NB4 (cell line): ENCODE results near the gene CIDEC.

Experiments used
- DNase-seq: peaks from one replicate; pipeline ENCODE4 v3.0.0; 2010; ENCODE audit warnings: low read depth
- H3K4me3 ChIP-seq: one replicate; pipeline ENCODE4 v1.5.1; 2011; ENCODE audit warnings: mild to moderate bottlenecking, low read depth, low read length, moderate library complexity
- MYC ChIP-seq: IDR thresholded peaks from 2 replicates; pipeline ENCODE4 v1.6.1; 2011; ENCODE audit warnings: low read depth, low read length
- POLR2A ChIP-seq: IDR thresholded peaks from 2 replicates; pipeline ENCODE4 v1.6.1; 2011; ENCODE audit warnings: mild to moderate bottlenecking; ENCODE audit not compliant: insufficient read length; ENCODE audit errors: extremely low read depth
- TF ChIP-seq, protein P1 (sequence below): IDR thresholded peaks from 2 replicates; pipeline ENCODE4 v1.6.1; 2011; ENCODE audit warnings: low read depth, low read length
- TF ChIP-seq, protein P2 (sequence below): IDR thresholded peaks from one replicate; pipeline ENCODE4 v1.5.1; 2012; ENCODE audit warnings: low read depth, low read length

The CIDEC gene

DNA sequence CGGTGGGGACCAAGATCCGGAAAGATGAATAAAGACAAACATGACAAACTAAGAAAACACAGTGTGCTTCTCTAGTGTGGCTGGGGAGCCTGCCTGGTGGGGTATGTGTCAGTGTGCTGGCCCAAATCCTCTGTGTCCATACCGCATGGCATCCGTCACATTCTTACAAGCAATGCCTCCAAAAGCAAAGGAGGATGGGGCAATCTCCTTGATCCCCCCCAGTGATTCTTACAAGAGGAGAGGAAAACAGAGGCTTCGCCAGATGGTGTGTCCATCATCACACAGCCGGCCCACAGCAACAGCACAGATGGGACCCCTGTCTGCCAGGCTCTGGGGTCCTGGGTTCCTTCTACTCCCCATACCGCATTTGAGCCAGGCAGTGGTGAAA lies 36.3 kb upstream of the CIDEC start:
- H3K4me3 ChIP-seq = peak overlapping the region; percentile 65
- no peak for DNase-seq

DNA sequence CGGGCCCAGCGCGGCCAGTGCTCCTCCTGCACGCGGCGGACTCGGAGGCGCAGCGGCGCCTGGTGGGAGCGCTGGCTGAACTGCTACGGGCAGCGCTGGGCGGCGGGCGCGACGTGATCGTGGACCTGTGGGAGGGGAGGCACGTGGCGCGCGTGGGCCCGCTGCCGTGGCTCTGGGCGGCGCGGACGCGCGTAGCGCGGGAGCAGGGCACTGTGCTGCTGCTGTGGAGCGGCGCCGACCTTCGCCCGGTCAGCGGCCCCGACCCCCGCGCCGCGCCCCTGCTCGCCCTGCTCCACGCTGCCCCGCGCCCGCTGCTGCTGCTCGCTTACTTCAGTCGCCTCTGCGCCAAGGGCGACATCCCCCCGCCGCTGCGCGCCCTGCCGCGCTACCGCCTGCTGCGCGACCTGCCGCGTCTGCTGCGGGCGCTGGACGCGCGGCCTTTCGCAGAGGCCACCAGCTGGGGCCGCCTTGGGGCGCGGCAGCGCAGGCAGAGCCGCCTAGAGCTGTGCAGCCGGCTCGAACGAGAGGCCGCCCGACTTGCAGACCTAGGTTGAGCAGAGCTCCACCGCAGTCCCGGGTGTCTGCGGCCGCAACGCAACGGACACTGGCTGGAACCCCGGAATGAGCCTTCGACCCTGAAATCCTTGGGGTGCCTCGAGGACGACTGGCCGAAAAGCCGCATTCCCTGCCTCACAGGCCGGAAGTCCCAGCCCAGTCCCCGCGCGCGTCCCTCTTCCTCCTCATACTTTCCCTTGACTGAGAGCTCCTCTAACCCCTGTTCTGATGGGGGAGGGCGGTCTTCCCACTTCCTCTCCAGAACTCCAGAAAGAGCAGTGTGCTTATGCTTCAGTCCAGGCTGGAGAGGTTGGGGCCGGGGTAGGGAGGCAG lies 35.4 kb upstream of the CIDEC start:
- peak overlapping the region; percentile 65 for H3K4me3 ChIP-seq
- peak; percentile 78 for DNase-seq
- TF ChIP-seq POLR2A = peak; percentile 57
- peak; percentile 55 for TF ChIP-seq MYC
- TF ChIP-seq, protein P1, sequence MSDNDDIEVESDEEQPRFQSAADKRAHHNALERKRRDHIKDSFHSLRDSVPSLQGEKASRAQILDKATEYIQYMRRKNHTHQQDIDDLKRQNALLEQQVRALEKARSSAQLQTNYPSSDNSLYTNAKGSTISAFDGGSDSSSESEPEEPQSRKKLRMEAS = peak; percentile 73
- TF ChIP-seq, protein P2, sequence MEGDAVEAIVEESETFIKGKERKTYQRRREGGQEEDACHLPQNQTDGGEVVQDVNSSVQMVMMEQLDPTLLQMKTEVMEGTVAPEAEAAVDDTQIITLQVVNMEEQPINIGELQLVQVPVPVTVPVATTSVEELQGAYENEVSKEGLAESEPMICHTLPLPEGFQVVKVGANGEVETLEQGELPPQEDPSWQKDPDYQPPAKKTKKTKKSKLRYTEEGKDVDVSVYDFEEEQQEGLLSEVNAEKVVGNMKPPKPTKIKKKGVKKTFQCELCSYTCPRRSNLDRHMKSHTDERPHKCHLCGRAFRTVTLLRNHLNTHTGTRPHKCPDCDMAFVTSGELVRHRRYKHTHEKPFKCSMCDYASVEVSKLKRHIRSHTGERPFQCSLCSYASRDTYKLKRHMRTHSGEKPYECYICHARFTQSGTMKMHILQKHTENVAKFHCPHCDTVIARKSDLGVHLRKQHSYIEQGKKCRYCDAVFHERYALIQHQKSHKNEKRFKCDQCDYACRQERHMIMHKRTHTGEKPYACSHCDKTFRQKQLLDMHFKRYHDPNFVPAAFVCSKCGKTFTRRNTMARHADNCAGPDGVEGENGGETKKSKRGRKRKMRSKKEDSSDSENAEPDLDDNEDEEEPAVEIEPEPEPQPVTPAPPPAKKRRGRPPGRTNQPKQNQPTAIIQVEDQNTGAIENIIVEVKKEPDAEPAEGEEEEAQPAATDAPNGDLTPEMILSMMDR = no peak

More for the DNA sequence above, 36.3 kb upstream of the CIDEC start:
- TF ChIP-seq, protein P1 = no peak

DNA sequence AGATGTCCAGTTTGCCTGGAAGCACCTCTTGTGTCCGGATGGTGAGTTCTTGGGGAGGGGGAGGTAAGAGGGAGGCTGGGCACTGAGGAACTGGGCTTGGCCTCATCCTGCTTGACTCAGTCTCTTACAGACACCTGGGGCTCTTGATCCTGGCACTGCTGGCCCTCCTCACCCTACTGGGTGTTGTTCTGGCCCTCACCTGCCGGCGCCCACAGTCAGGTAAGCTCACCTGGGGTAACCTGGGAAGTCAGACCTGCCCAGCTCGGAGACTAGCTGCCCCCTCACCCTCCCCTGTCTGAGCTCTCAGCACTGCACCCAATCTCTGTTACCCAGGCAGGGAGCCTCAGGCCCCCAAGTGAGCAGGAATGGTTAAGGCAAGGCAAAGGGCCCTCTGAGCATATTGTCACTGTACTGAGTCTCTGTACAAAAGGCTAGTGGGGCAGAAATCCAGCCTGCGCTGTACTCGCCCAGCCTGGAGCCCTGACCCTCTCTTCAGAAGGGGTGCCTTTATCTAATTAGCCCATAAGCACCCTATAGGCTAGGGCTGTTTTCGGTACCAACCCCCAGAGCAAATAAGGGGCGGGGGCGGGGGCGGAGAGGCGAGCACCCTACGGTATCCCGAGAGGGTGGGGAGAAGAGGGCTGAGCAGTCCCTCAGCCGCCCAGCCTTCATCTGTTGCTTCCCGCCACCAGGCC lies 34.7 kb upstream of the CIDEC start:
- DNase-seq = peak; percentile 92
- H3K4me3 ChIP-seq = peak overlapping the region; percentile 53
- TF ChIP-seq, protein P1 = no peak
- no peak for TF ChIP-seq POLR2A
- no peak for TF ChIP-seq MYC
- TF ChIP-seq, protein P2 = no peak

DNA sequence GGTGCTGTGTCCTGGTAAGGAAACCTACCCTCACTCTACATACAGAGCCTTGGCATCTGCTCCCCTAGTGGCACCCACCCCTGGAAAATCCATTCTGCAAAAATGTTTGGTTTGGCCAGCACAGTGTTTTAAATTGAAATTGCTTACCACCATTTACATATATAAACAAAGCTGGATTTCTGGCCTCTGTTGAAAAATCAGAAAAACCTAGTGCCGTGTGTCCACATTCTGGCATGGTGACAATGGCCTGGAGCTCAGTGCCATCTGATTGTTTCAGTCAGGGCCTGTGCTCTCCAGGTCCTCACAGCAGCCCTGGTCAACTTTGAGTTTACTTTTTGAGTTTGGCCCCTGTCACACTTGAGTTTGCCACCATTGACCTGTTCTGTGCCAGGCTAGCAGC lies 34.0 kb upstream of the CIDEC start:
- no peak for DNase-seq
- TF ChIP-seq, protein P1 = no peak
- TF ChIP-seq POLR2A (no peak), MYC (no peak)
- TF ChIP-seq, protein P2 = no peak
- H3K4me3 ChIP-seq = no peak overlapping the region

DNA sequence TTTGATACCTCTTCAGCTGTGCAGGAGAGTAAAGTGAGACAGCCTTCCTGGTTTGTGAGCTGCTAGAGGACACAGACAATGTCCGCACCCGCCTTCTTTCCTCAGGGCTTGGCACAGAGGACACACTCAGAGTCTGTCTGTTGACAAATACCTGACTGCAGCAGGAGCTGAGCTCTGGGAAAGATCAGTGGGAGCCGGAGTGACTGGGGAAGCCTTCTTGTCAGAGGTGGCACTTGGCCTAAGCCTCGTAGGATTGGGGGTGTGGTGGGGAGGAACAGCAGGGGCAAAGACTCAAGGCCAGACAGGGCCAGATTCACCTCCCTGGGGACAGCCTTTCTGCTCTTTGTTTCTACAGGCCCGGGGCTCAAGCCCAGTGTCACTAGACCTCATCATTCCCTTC lies 33.5 kb upstream of the CIDEC start:
- no peak for TF ChIP-seq POLR2A
- TF ChIP-seq, protein P1 = no peak
- TF ChIP-seq MYC = no peak
- TF ChIP-seq, protein P2 = no peak
- no peak overlapping the region for H3K4me3 ChIP-seq
- peak; percentile 64 for DNase-seq

DNA sequence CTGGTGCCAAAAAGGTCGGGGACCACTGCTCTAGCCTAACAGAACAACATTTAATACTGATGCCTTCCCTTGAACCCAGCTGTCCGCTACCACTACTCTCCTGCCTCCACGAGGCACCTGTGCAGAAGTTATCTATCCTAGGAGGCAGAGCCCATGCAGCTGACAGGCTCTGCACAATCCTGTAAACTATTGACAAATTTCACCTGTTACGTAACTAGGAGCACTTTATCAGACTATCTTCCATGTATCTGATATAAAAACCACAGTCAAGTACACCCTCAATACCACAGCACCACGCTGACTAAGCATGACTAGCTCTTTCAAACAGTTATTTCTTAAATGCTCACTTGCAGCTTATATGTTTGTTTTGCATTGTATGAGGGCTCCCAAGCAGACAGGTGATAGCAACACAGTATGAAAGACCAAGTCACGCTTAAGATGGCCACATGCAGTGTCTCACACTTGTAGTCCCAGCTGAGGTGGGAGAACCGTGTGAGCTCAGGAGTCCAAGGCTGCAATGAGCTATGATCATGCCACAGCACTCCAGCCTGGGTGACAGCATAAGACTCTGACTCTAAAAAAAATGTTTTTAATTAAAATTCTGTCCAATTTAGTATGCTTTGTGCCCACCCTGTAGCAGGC lies 32.4 kb upstream of the CIDEC start:
- no peak overlapping the region for H3K4me3 ChIP-seq
- DNase-seq = peak; percentile 92
- TF ChIP-seq POLR2A (no peak), MYC (no peak)
- TF ChIP-seq, protein P2 = no peak
- TF ChIP-seq, protein P1 = no peak
